Measurements from ENCODE around the gene ZNF536. TPM values are rescaled to one million over a fixed set of nuclear protein-coding genes. Genes with fewer than 3 reads are reported as not detected.

Gene ZNF536
- total RNA-seq, 1 experiment from 2014 or later, result 0.35 TPM

- H3K27ac Mint-ChIP-seq, result no peak overlapping the region
- CTCF ChIA-PET, result interaction anchor here (1.3 to 1.4 kb wide), 2 partner anchors 8 to 11 kb away, joined by 3 to 4 read pairs; no protein-coding TSS in a partner anchor
These were observed 194.7 kb downstream of the ZNF536 start for GRCh38 chr19:30566681-30567420.

DNA sequence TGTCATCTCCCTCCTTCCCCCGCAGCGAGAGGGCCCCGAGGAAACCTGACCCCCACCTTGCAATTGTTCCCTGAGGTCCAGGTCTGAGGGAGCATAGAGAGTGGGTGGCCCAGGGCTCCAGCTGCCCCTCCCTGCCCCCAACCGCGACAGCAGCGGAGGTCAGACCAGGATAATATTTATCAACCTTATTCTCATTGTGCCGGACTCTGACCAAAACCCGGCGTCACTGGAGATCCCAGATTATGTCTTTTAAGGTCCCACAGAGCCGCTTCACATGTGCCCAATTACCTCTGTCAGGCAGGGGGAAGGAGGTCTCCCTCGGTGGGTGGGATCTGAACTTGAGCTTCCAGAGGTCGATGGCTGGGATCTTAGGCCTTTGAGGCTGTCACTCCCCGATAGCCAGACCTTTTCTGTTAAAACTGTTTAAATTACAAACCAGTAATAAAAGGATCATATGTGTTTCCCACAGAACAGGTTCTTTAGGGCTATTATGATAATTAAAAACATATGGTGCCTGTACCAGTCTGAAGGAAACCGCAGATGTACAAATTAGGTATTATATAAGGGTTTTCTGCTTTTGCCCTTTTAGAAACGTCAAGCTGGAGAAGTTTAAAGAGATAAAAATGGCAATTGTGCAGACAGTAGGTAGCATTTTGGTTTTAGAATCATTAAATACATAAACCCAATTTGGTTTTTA, 195.5 kb downstream of the ZNF536 start:
- Mint-ChIP-seq H3K36me3 (no peaks in the 10 kb centered on the region), H3K4me1 (peaks cover 43% of the 10 kb centered on the region), H3K27ac (no peak overlapping the region), H3K4me3 (no peak overlapping the region), H3K9me3 (peaks cover 6% of the 10 kb centered on the region; the same call in 1 of the 2 replicates), H3K27me3 (ENCODE audit: low read depth) (no peaks in the 10 kb centered on the region)
- DNase-seq (ENCODE audit: low spot score), result no peak
- POLR2A ChIA-PET, result no interaction called here
- no peak; the same call in 1 of the 2 replicates for ATAC-seq
- CTCF ChIA-PET, result interaction anchor here (0.9 to 1.4 kb wide), 3 partner anchors 9 to 69 kb away, joined by 3 to 4 read pairs (median 3); no protein-coding TSS in a partner anchor
- TF ChIP-seq FOXJ3 (CRISPR knock-in tag; IDR thresholded peaks at IDR 0.05; ENCODE audit: borderline replicate concordance) (no peak), ZNF416 (CRISPR knock-in tag; IDR thresholded peaks at IDR 0.05) (no peak), ZNF219 (CRISPR knock-in tag; IDR thresholded peaks at IDR 0.05; ENCODE audit: borderline replicate concordance) (no peak), ZNF281 (CRISPR knock-in tag; IDR thresholded peaks at IDR 0.05) (no peak), AFF4 (CRISPR knock-in tag; IDR thresholded peaks at IDR 0.05; ENCODE audit: borderline replicate concordance) (no peak), STAT6 (CRISPR knock-in tag; conservative IDR thresholded peaks at IDR 0.05; ENCODE audit: low read depth) (no peak)
- TF ChIP-seq, protein P1, sequence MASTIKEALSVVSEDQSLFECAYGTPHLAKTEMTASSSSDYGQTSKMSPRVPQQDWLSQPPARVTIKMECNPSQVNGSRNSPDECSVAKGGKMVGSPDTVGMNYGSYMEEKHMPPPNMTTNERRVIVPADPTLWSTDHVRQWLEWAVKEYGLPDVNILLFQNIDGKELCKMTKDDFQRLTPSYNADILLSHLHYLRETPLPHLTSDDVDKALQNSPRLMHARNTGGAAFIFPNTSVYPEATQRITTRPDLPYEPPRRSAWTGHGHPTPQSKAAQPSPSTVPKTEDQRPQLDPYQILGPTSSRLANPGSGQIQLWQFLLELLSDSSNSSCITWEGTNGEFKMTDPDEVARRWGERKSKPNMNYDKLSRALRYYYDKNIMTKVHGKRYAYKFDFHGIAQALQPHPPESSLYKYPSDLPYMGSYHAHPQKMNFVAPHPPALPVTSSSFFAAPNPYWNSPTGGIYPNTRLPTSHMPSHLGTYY (CRISPR knock-in tag; IDR thresholded peaks at IDR 0.05), result no peak
- TF ChIP-seq, protein P2, sequence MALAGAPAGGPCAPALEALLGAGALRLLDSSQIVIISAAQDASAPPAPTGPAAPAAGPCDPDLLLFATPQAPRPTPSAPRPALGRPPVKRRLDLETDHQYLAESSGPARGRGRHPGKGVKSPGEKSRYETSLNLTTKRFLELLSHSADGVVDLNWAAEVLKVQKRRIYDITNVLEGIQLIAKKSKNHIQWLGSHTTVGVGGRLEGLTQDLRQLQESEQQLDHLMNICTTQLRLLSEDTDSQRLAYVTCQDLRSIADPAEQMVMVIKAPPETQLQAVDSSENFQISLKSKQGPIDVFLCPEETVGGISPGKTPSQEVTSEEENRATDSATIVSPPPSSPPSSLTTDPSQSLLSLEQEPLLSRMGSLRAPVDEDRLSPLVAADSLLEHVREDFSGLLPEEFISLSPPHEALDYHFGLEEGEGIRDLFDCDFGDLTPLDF (CRISPR knock-in tag; IDR thresholded peaks at IDR 0.05), result no peak
- TF ChIP-seq, protein P3, sequence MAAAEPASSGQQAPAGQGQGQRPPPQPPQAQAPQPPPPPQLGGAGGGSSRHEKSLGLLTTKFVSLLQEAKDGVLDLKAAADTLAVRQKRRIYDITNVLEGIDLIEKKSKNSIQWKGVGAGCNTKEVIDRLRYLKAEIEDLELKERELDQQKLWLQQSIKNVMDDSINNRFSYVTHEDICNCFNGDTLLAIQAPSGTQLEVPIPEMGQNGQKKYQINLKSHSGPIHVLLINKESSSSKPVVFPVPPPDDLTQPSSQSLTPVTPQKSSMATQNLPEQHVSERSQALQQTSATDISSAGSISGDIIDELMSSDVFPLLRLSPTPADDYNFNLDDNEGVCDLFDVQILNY (CRISPR knock-in tag; IDR thresholded peaks at IDR 0.05), result no peak

More at GRCh38 chr19:30566681-30567420, 194.7 kb downstream of the ZNF536 start:
- H3K36me3 Mint-ChIP-seq, result no peaks in the 10 kb centered on the region
- H3K4me3 Mint-ChIP-seq, result no peak overlapping the region
- peaks cover 43% of the 10 kb centered on the region for H3K4me1 Mint-ChIP-seq
- no peaks in the 10 kb centered on the region for H3K27me3 Mint-ChIP-seq (ENCODE audit: low read depth)
- ATAC-seq (no peak), DNase-seq (ENCODE audit: low spot score) (no peak)
- POLR2A ChIA-PET, result no interaction called here
- TF ChIP-seq ESRRA (CRISPR knock-in tag; IDR thresholded peaks at IDR 0.05; ENCODE audit: borderline replicate concordance) (no peak), ZNF263 (CRISPR knock-in tag; IDR thresholded peaks at IDR 0.05; ENCODE audit: low read depth) (0 out of 2 replicates have a peak, but pooled peaks have one; percentile 32), CBFB (CRISPR knock-in tag; IDR thresholded peaks at IDR 0.05; ENCODE audit: low read depth) (no peak), TP53 (CRISPR knock-in tag; IDR thresholded peaks at IDR 0.05) (no peak), USF2 (CRISPR knock-in tag; IDR thresholded peaks at IDR 0.05) (peak; percentile 26; the same call in 1 of the 2 replicates)
- TF ChIP-seq, protein P4, sequence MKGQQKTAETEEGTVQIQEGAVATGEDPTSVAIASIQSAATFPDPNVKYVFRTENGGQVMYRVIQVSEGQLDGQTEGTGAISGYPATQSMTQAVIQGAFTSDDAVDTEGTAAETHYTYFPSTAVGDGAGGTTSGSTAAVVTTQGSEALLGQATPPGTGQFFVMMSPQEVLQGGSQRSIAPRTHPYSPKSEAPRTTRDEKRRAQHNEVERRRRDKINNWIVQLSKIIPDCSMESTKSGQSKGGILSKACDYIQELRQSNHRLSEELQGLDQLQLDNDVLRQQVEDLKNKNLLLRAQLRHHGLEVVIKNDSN (CRISPR knock-in tag; IDR thresholded peaks at IDR 0.05), result no peak
- TF ChIP-seq, protein P3 (CRISPR knock-in tag; IDR thresholded peaks at IDR 0.05), result no peak
- H3K9me3 Mint-ChIP-seq, result 0 out of 2 replicates have a peak, but pooled peaks cover 4% of the 10 kb centered on the region
